GM06990 (cell line): Measurements from ENCODE around the gene PSMB9.

Experiments used
- DNase-seq: peaks from one replicate; pipeline ENCODE4 v3.0.0-alpha.2; 2011; ENCODE audit not compliant: insufficient read length; ENCODE audit errors: extremely low read depth
- H3K27me3 ChIP-seq: replicated peaks from 2 replicates; pipeline ENCODE4 v1.6.0; 2011; ENCODE audit warnings: low read length; ENCODE audit not compliant: control insufficient read depth, insufficient read depth
- H3K36me3 ChIP-seq: 2 replicates; pipeline ENCODE4 v1.5.1; 2011; ENCODE audit warnings: low read length; ENCODE audit not compliant: control insufficient read depth, insufficient read depth
- H3K4me3 ChIP-seq: replicated peaks from 2 replicates; pipeline ENCODE4 v1.5.1; 2011; ENCODE audit warnings: low read depth, mild to moderate bottlenecking, control low read depth, low read length
- CTCF ChIP-seq: IDR thresholded peaks from 2 replicates; pipeline ENCODE4 v1.5.1; 2011; ENCODE audit warnings: low read length, control low read depth, mild to moderate bottlenecking, inconsistent platforms; ENCODE audit not compliant: insufficient read depth, poor library complexity, severe bottlenecking

Gene PSMB9

GRCh38 chr6:32905078-32905477 is 51.1 kb downstream of the PSMB9 start:
- no peaks in the 10 kb centered on the region for H3K36me3 ChIP-seq
- no peaks in the 10 kb centered on the region for H3K27me3 ChIP-seq
- DNase-seq = no peak

GRCh38 chr6:32906539-32906938 is 52.5 kb downstream of the PSMB9 start:
- Histone ChIP-seq H3K27me3 (no peaks in the 10 kb centered on the region), H3K36me3 (no peaks in the 10 kb centered on the region), H3K4me3 (no peak overlapping the region)
- TF ChIP-seq CTCF = no peak
- DNase-seq = no peak

More at GRCh38 chr6:32905078-32905477, 51.1 kb downstream of the PSMB9 start:
- no peak overlapping the region for H3K4me3 ChIP-seq
- TF ChIP-seq CTCF = no peak

GRCh38 chr6:32908897-32909296 is 54.9 kb downstream of the PSMB9 start:
- TF ChIP-seq CTCF = no peak
- Histone ChIP-seq H3K36me3 (no peaks in the 10 kb centered on the region), H3K27me3 (no peaks in the 10 kb centered on the region), H3K4me3 (no peak overlapping the region)
- DNase-seq = no peak
